OCI-LY1 (cell line): ENCODE measurements around the gene PRSS21.

Experiments
- H2AFZ ChIP-seq: fragments of 200-600 bp; sonication (generic), shearing (Covaris generic); 2 replicates; pipeline ENCODE4 v1.6.0; 2014; ENCODE audit warnings: antibody characterized with exemption, mild to moderate bottlenecking, low read length
- H3F3A ChIP-seq: fragments of 200-600 bp; sonication (generic), shearing (Covaris generic); 2 replicates; pipeline ENCODE4 v1.6.0; 2014; ENCODE audit warnings: mild to moderate bottlenecking, antibody characterized with exemption, low read length, moderate library complexity; ENCODE audit not compliant: insufficient read depth
- H3K27ac ChIP-seq: fragments of 200-600 bp; sonication (generic); 2 replicates; pipeline ENCODE4 v1.5.1; 2014; ENCODE audit warnings: low read length, mixed run types, mild to moderate bottlenecking, low read depth; ENCODE audit not compliant: poor library complexity, severe bottlenecking
- H3K27me3 ChIP-seq: fragments of 200-600 bp; sonication (generic); 2 replicates; pipeline ENCODE4 v1.6.0; 2014; ENCODE audit warnings: antibody characterized with exemption, mild to moderate bottlenecking, low read length, moderate library complexity; ENCODE audit not compliant: insufficient read depth
- H3K36me3 ChIP-seq: fragments of 200-600 bp; sonication (generic); 2 replicates; pipeline ENCODE4 v1.6.1; 2014; ENCODE audit warnings: mild to moderate bottlenecking, antibody characterized with exemption, low read length, moderate library complexity, mixed read lengths; ENCODE audit not compliant: insufficient read depth
- H3K4me1 ChIP-seq: fragments of 200-600 bp; sonication (generic); 2 replicates; pipeline ENCODE4 v1.5.1; 2014; ENCODE audit warnings: mild to moderate bottlenecking, low read length, moderate library complexity; ENCODE audit not compliant: insufficient read depth, severe bottlenecking
- H3K4me2 ChIP-seq: fragments of 200-600 bp; sonication (generic), shearing (Covaris generic); 2 replicates; pipeline ENCODE4 v1.6.1; 2014; ENCODE audit warnings: low read length
- H3K4me3 ChIP-seq: fragments of 200-600 bp; sonication (generic); 2 replicates; pipeline ENCODE4 v1.5.1; 2014; ENCODE audit warnings: low read length, low read depth, mild to moderate bottlenecking, mixed read lengths; ENCODE audit not compliant: poor library complexity, severe bottlenecking
- H3K79me2 ChIP-seq: fragments of 200-600 bp; shearing (Covaris generic); 2 replicates; pipeline ENCODE4 v1.6.1; 2016; ENCODE audit warnings: mixed run types, low read length, mixed read lengths; ENCODE audit not compliant: insufficient read depth
- H3K9ac ChIP-seq: fragments of 200-600 bp; sonication (generic), shearing (Covaris generic); 2 replicates; pipeline ENCODE4 v1.6.1; 2014; ENCODE audit warnings: mild to moderate bottlenecking, low read length, mixed read lengths
- H3K9me2 ChIP-seq: fragments of 200-600 bp; sonication (generic), shearing (Covaris generic); 2 replicates; pipeline ENCODE4 v1.6.1; 2014; ENCODE audit warnings: low read depth, mild to moderate bottlenecking, low read length, mixed read lengths
- H3K9me3 ChIP-seq: fragments of 200-600 bp; shearing (Covaris generic); 2 replicates; pipeline ENCODE4 v1.6.1; 2014; ENCODE audit warnings: low read length, mixed read lengths
- H4K20me1 ChIP-seq: fragments of 200-600 bp; sonication (generic), shearing (Covaris generic); 2 replicates; pipeline ENCODE4 v1.6.0; 2016; ENCODE audit warnings: mild to moderate bottlenecking, low read length; ENCODE audit not compliant: insufficient read depth
- CTCF ChIP-seq: fragments of 200-600 bp; sonication (generic), shearing (Covaris generic); IDR thresholded peaks from 2 replicates; pipeline ENCODE4 v1.5.1; 2017; ENCODE audit warnings: mild to moderate bottlenecking, antibody characterized with exemption, low read length, moderate library complexity, mixed read lengths
- EZH2 ChIP-seq: fragments of 200-600 bp; sonication (generic), shearing (Covaris generic); IDR thresholded peaks from 2 replicates; pipeline ENCODE4 v1.8.0; 2017; ENCODE audit warnings: borderline replicate concordance, mixed run types, mild to moderate bottlenecking, antibody characterized with exemption, low read length, moderate library complexity, mixed read lengths

PRSS21 gene

GRCh38 chr16:2867661-2867986 is 50.6 kb downstream of the PRSS21 start:
- H3K4me1 ChIP-seq = peaks cover 6% of the 10 kb centered on the region
- no peaks in the 10 kb centered on the region; the same call in 1 of the 2 replicates for H3F3A ChIP-seq
- H3K9me2 ChIP-seq = no peaks in the 10 kb centered on the region
- peak overlapping the region; percentile 27 for H3K27ac ChIP-seq
- no peaks in the 10 kb centered on the region for H4K20me1 ChIP-seq
- no peaks in the 10 kb centered on the region for H3K79me2 ChIP-seq
- no peaks in the 10 kb centered on the region for H3K36me3 ChIP-seq
- H3K9me3 ChIP-seq = no peaks in the 10 kb centered on the region
- H3K9ac ChIP-seq = peak overlapping the region; percentile 70
- TF ChIP-seq EZH2 (no peak), CTCF (no peak)
- H3K27me3 ChIP-seq = no peaks in the 10 kb centered on the region
- peak overlapping the region; percentile 72 for H3K4me3 ChIP-seq
- H2AFZ ChIP-seq = peak overlapping the region; percentile 99
- H3K4me2 ChIP-seq = peak overlapping the region; percentile 80

DNA sequence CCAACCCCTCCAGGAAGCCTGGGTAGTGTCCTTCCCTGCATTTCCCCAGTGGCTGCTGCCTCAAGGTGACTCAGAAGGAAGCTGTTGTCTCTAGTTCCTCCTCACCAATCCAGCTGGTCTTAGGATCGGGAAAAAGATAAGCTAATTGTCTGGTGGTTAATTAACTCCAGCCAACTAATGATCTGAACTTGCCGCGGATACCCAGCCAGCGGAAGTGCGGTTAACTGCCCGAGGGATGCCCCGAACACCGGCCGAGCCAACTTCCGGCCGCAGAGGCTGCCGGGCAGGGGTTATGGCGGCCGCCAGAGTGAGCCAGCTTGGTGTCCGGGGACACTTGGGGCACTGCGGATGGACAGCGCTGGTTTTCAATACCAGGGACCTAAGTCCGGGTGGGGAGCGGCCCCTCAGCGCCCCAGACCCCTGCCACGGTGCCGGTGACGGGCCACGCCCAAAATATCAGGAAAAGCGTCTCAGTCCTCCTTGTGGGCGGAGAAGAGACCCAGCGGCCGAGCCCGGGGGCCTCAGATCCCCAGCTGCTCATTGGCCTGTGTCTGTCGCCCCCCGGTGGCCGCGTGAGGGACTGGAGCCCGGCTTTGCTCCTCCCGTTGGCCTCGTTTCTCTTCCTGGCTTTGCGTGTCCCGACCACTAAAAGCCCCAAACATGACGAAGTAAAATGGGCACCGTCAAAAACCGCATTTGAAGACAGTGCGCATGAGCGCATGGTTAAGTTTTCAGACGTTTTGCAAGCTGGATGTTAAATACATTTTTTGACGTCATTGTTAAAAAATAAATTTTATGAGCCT is 51.2 kb downstream of the PRSS21 start:
- Histone ChIP-seq H2AFZ (peak overlapping the region; percentile 99), H3K9me2 (no peaks in the 10 kb centered on the region), H3K9me3 (no peaks in the 10 kb centered on the region), H4K20me1 (no peaks in the 10 kb centered on the region), H3K4me2 (peak overlapping the region; percentile 80), H3K4me3 (peak overlapping the region; percentile 72), H3F3A (no peaks in the 10 kb centered on the region; the same call in 1 of the 2 replicates), H3K36me3 (no peaks in the 10 kb centered on the region), H3K9ac (peak overlapping the region; percentile 70), H3K27ac (peak overlapping the region; percentile 27), H3K4me1 (peaks cover 6% of the 10 kb centered on the region), H3K79me2 (no peaks in the 10 kb centered on the region), H3K27me3 (no peaks in the 10 kb centered on the region)
- TF ChIP-seq EZH2 = no peak
- peak; percentile 91 for TF ChIP-seq CTCF
